ENCODE measurements around the gene GALNT17. TPM values are rescaled to one million over a fixed set of nuclear protein-coding genes. Genes with fewer than 3 reads are reported as not detected.

The GALNT17 gene
- total RNA-seq, 1 experiment from 2014 or later: not detected

DNA sequence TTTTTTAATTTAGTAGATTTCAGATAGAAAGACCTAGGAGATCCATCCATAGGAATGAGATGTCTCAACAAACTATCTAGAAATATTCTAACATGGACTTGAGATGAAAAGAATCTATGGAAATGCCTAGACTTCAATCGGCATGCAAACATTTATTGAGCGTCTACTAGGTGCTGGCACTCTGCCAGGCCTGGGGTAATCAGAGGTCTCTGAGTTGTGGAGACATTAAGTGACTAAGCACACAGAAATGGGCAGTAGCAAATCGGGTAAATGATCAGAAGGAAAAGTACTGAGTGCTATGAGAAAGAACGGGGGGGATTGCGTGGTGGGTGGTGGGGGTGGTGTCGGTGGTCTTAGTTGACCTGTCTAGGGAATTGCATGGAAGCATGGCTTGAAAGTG lies 466.6 kb downstream of the GALNT17 start:
- no peak overlapping the region for H3K4me2 ChIP-seq
- no peaks in the 10 kb centered on the region for H3F3A ChIP-seq (ENCODE audit: insufficient read depth, low read depth)
- H3K4me3 ChIP-seq: no peak overlapping the region
- H3K36me3 ChIP-seq (ENCODE audit: low read depth): no peaks in the 10 kb centered on the region
- TF ChIP-seq EZH2 (IDR thresholded peaks at IDR 0.05; ENCODE audit: low read depth): no peak
- TF ChIP-seq, protein P1, sequence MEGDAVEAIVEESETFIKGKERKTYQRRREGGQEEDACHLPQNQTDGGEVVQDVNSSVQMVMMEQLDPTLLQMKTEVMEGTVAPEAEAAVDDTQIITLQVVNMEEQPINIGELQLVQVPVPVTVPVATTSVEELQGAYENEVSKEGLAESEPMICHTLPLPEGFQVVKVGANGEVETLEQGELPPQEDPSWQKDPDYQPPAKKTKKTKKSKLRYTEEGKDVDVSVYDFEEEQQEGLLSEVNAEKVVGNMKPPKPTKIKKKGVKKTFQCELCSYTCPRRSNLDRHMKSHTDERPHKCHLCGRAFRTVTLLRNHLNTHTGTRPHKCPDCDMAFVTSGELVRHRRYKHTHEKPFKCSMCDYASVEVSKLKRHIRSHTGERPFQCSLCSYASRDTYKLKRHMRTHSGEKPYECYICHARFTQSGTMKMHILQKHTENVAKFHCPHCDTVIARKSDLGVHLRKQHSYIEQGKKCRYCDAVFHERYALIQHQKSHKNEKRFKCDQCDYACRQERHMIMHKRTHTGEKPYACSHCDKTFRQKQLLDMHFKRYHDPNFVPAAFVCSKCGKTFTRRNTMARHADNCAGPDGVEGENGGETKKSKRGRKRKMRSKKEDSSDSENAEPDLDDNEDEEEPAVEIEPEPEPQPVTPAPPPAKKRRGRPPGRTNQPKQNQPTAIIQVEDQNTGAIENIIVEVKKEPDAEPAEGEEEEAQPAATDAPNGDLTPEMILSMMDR (conservative IDR thresholded peaks at IDR 0.05): no peak
- H3K79me2 ChIP-seq (ENCODE audit: low read depth): no peaks in the 10 kb centered on the region
- no peaks in the 10 kb centered on the region for H3K27me3 ChIP-seq (ENCODE audit: insufficient read depth, low read depth)
- no peaks in the 10 kb centered on the region for H3K9me2 ChIP-seq (ENCODE audit: insufficient read depth)
- DNase-seq: no peak
- no peaks in the 10 kb centered on the region for H3K9me3 ChIP-seq (ENCODE audit: insufficient read depth, low read depth)
- no peak overlapping the region for H3K27ac ChIP-seq
- no peaks in the 10 kb centered on the region for H3K4me1 ChIP-seq (replicated peaks; ENCODE audit: insufficient read depth)
- ChIA-PET CTCF (no interaction called here), POLR2A (ENCODE audit: unreplicated experiment) (no interaction called here)
- no peak overlapping the region for H2AFZ ChIP-seq
- intact Hi-C loops (cut with micrococcal nuclease; ENCODE audit: unreplicated experiment): no loop called here
- no peaks in the 10 kb centered on the region for H4K20me1 ChIP-seq (ENCODE audit: insufficient read depth)
- BruUV-seq (replicated peaks): no TSS peak

DNA sequence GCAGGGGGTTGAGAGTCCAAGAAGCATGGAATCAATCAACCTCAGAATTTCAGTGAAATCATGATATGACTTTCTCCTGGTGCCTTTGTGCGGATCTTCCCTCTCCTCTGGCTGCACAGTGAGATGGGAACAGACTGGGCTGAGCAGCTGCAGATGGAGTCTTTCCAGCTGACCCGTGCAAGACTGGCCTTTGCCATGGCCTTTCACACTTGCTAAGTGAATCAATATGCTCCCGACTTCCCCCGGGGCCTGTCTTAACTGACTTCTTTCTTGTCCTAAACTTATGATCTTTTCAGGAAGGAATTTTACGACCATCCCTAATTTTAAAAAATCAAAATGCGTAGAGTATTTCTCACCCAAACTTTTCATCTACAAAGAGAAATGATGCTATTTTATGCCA lies 469.9 kb downstream of the GALNT17 start:
- Histone ChIP-seq H3K4me1 (replicated peaks; ENCODE audit: insufficient read depth) (no peaks in the 10 kb centered on the region), H3K4me2 (no peak overlapping the region), H3K27me3 (ENCODE audit: insufficient read depth, low read depth) (no peaks in the 10 kb centered on the region), H3K27ac (no peak overlapping the region), H3K4me3 (no peak overlapping the region), H3K36me3 (ENCODE audit: low read depth) (no peaks in the 10 kb centered on the region), H3K9me3 (ENCODE audit: insufficient read depth, low read depth) (no peaks in the 10 kb centered on the region), H3K79me2 (ENCODE audit: low read depth) (no peaks in the 10 kb centered on the region), H2AFZ (no peak overlapping the region), H4K20me1 (ENCODE audit: insufficient read depth) (no peaks in the 10 kb centered on the region), H3F3A (ENCODE audit: insufficient read depth, low read depth) (no peaks in the 10 kb centered on the region), H3K9me2 (ENCODE audit: insufficient read depth) (no peaks in the 10 kb centered on the region)
- no TSS peak for BruUV-seq (replicated peaks)
- ChIA-PET POLR2A (ENCODE audit: unreplicated experiment) (no interaction called here), CTCF (no interaction called here)
- intact Hi-C loops (cut with micrococcal nuclease; ENCODE audit: unreplicated experiment): no loop called here
- TF ChIP-seq EZH2 (IDR thresholded peaks at IDR 0.05; ENCODE audit: low read depth): no peak
- TF ChIP-seq, protein P1 (conservative IDR thresholded peaks at IDR 0.05): no peak
- DNase-seq: no peak

DNA sequence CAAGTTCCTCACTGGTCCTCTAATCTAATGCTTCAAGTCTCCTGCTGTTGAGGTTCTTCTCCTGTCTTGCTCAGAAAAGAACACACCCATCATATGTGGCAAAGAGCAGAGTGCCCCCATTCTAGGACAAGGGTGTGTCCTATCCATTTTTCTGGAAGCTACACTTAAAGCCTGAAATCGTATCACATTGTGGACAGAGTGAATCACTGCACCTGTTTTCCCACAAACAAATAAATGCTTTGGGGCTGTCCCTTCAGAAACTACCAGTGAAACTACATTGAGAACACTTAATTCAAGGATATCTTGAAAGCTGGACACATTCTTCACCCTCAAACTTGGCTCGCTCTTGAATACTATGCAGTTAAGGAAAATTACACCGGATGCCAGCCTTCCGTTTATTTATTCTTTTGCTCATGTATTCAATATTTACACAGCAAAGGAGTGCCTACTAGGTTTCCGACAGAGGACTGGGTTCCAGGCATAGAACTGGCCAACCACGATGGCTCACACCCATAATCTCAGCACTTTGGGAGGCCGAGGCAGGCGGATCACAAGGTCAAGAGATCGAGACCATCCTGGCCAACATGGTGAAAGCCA lies 473.0 kb downstream of the GALNT17 start:
- Histone ChIP-seq H3K79me2 (ENCODE audit: low read depth) (no peaks in the 10 kb centered on the region), H3K9me3 (ENCODE audit: insufficient read depth, low read depth) (no peaks in the 10 kb centered on the region), H3K36me3 (ENCODE audit: low read depth) (no peaks in the 10 kb centered on the region), H2AFZ (no peak overlapping the region), H4K20me1 (ENCODE audit: insufficient read depth) (no peaks in the 10 kb centered on the region), H3K4me2 (no peak overlapping the region), H3K27ac (no peak overlapping the region), H3K4me3 (no peak overlapping the region), H3F3A (ENCODE audit: insufficient read depth, low read depth) (no peaks in the 10 kb centered on the region), H3K4me1 (replicated peaks; ENCODE audit: insufficient read depth) (no peaks in the 10 kb centered on the region), H3K27me3 (ENCODE audit: insufficient read depth, low read depth) (no peaks in the 10 kb centered on the region), H3K9me2 (ENCODE audit: insufficient read depth) (no peaks in the 10 kb centered on the region)
- no TSS peak for BruUV-seq (replicated peaks)
- intact Hi-C loops (cut with micrococcal nuclease; ENCODE audit: unreplicated experiment): no loop called here
- TF ChIP-seq, protein P1 (conservative IDR thresholded peaks at IDR 0.05): no peak
- TF ChIP-seq EZH2 (IDR thresholded peaks at IDR 0.05; ENCODE audit: low read depth): no peak
- ChIA-PET CTCF (no interaction called here), POLR2A (ENCODE audit: unreplicated experiment) (no interaction called here)
- no peak for DNase-seq
